RWPE1 (cell line): Measurements from ENCODE around the gene DCST2.

Experiments used
- CTCF ChIA-PET: fragments of 350-600 bp; sonication (Branson Sonifier 250); formaldehyde crosslinking; extraction: SDS; loops from one replicate; lab custom pipeline; 2021; lab: Yijun Ruan, JAX
- POLR2A ChIA-PET: fragments of 400-600 bp; formaldehyde crosslinking; extraction: SDS; loops from one replicate; lab custom pipeline; 2020; ENCODE audit warnings: antibody characterized with exemption; ENCODE audit not compliant: low non-redundant PET; lab: Yijun Ruan, JAX
- DNase-seq: peaks from one replicate; pipeline ENCODE4 v3.0.0; 2012; ENCODE audit warnings: low spot score
- H3K27ac ChIP-seq: fragments of 450-650 bp; 2 replicates; pipeline ENCODE4 v1.5.1; 2017
- CTCF ChIP-seq: fragments of 450-650 bp; conservative IDR thresholded peaks from 2 replicates; pipeline ENCODE4 v1.5.1; 2017; ENCODE audit warnings: low read depth, mild to moderate bottlenecking

The DCST2 gene

GRCh38 chr1:154973344-154974101, 60.1 kb downstream of the DCST2 start:
- CTCF ChIA-PET, result interaction anchor here (0.6 to 1.2 kb wide), 3 partner anchors 24 to 88 kb away, joined by 3 to 4 read pairs (median 3); no protein-coding TSS in a partner anchor
- POLR2A ChIA-PET, result interaction anchor here (0.7 to 3.9 kb wide), 6 partner anchors 10 to 415 kb away, joined by 3 to 24 read pairs (median 4); partner anchors contain the start of genes FLAD1 and PYGO2
- TF ChIP-seq CTCF, result no peak
- H3K27ac ChIP-seq, result peak overlapping the region; percentile 100
- peak; percentile 84 for DNase-seq

- H3K27ac ChIP-seq, result peak overlapping the region; percentile 100
- ChIA-PET POLR2A (interaction anchor here (0.7 to 3.9 kb wide), 3 partner anchors 11 to 204 kb away, joined by 3 to 24 read pairs (median 3); partner anchors contain the start of gene PYGO2), CTCF (interaction anchor here (0.6 to 1.2 kb wide), 4 partner anchors 23 to 673 kb away, joined by 3 to 4 read pairs (median 4); no protein-coding TSS in a partner anchor)
- TF ChIP-seq CTCF, result no peak
- DNase-seq, result peak; percentile 88
Measured at GRCh38 chr1:154972517-154973343, 60.9 kb downstream of the DCST2 start.

- H3K27ac ChIP-seq, result peak overlapping the region; percentile 100
- POLR2A ChIA-PET, result interaction anchor here (0.7 to 3.9 kb wide), 2 partner anchors 11 to 205 kb away, joined by 3 to 24 read pairs; partner anchors contain the start of gene PYGO2
- CTCF ChIA-PET, result interaction anchor here (0.6 to 1.2 kb wide), 4 partner anchors 24 to 674 kb away, joined by 3 to 4 read pairs (median 4); no protein-coding TSS in a partner anchor
- TF ChIP-seq CTCF, result no peak
- DNase-seq, result no peak
Measured at GRCh38 chr1:154972213-154972516, 61.4 kb downstream of the DCST2 start.

GRCh38 chr1:154971341-154971998, 62.1 kb downstream of the DCST2 start:
- H3K27ac ChIP-seq, result peak overlapping the region; percentile 100
- no peak for TF ChIP-seq CTCF
- DNase-seq, result no peak
- ChIA-PET POLR2A (interaction anchor here (0.7 to 3.9 kb wide), 5 partner anchors 10 to 30 kb away, joined by 3 to 24 read pairs (median 4); partner anchors contain the start of genes FLAD1, PBXIP1 and PYGO2), CTCF (interaction anchor here (1.0 to 1.1 kb wide), 2 partner anchors 82 to 90 kb away, joined by 3 read pairs; no protein-coding TSS in a partner anchor)

- DNase-seq, result peak; percentile 96
- peak within 1 kb of the TSS; percentile 100 for H3K27ac ChIP-seq
- ChIA-PET CTCF (interaction anchor here (0.5 to 1.5 kb wide), 5 partner anchors 16 to 121 kb away, joined by 3 to 6 read pairs (median 4); no protein-coding TSS in a partner anchor), POLR2A (interaction anchor here (0.5 to 3.9 kb wide), 8 partner anchors 9 to 635 kb away, joined by 3 to 24 read pairs (median 4); partner anchors contain the start of genes FLAD1, PBXIP1 and PYGO2)
- TF ChIP-seq CTCF, result no peak
Measured at GRCh38 chr1:154970631-154971340, 62.8 kb downstream of the DCST2 start, which contains the start of gene SHC1. SHC1 (minus strand) TSS chr1:154970747; CDS start chr1:154970526, 221 bp downstream.
